ENCODE measurements around the gene EDIL3.

DNA sequence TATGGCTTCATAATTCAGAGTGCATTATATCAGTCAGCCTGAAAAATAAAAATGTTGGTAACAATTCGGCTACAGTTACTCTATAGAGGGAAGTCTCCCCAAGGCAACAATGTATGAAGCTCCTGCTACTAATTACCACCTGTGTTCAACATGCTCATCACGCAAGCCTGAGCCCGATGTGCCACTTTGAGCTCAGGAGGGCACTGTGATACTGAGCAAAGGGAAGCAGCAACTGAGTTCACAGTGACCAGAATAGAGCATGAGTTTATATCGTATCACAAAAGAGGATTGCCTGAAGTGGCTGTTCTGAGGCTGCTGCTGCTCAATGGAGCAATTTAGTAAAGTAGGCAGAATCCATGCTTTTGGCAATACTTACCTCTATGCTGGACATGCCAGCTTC, 462.0 kb downstream of the EDIL3 start:
- TF ChIP-seq EZH2 (IDR thresholded peaks at IDR 0.05; ENCODE audit: borderline replicate concordance, low read length) = no peak
- no peak for TF ChIP-seq CTCF (IDR thresholded peaks at IDR 0.05; ENCODE audit: low read length)

Measured in OCI-LY1 (cell line).